WTC11 (cell line): Measurements from ENCODE around the gene SYNPO2. TPM values are rescaled to one million over a fixed set of nuclear protein-coding genes. Genes with fewer than 3 reads are reported as not detected.

Experiments used
- ATAC-seq: fragments of 200-7000 bp; cut with Tn5 transposase; 2 replicates; pipeline ENCODE4 v1.10.0; 2021; ENCODE audit warnings: mild to moderate bottlenecking, moderate library complexity
- CTCF ChIA-PET: fragments of 300-600 bp; sonication (Branson Sonifier 250); formaldehyde crosslinking; loops from one replicate; lab custom pipeline; 2021; ENCODE audit warnings: antibody characterized with exemption; lab: Charles Lee
- POLR2A ChIA-PET: fragments of 350-600 bp; sonication (Branson Sonifier 250); formaldehyde crosslinking; loops from one replicate; lab custom pipeline; 2021; ENCODE audit warnings: antibody characterized with exemption; lab: Charles Lee
- DNase-seq: peaks from one replicate; pipeline ENCODE4 v3.0.0; 2021; ENCODE audit warnings: low spot score
- H3K27ac Mint-ChIP-seq: 2 replicates; pipeline ENCODE4 v1.8.0; 2021; ENCODE audit warnings: mixed read lengths
- H3K27me3 Mint-ChIP-seq: 2 replicates; pipeline ENCODE4 v1.8.0; 2021; ENCODE audit warnings: low read depth, mild to moderate bottlenecking, moderate library complexity, mixed read lengths
- H3K36me3 Mint-ChIP-seq: 2 replicates; pipeline ENCODE4 v1.8.0; 2021; ENCODE audit warnings: mixed read lengths
- H3K4me1 Mint-ChIP-seq: 2 replicates; pipeline ENCODE4 v1.8.0; 2022; ENCODE audit warnings: mixed read lengths
- H3K4me3 Mint-ChIP-seq: 2 replicates; pipeline ENCODE4 v1.8.0; 2021; ENCODE audit warnings: mild to moderate bottlenecking, moderate library complexity, mixed read lengths
- H3K9me3 Mint-ChIP-seq: 2 replicates; pipeline ENCODE4 v1.8.0; 2021; ENCODE audit warnings: mixed read lengths
- ATF1 ChIP-seq: sonication (generic); formaldehyde crosslinking; IDR thresholded peaks from 2 replicates; pipeline ENCODE4 v1.8.1; 2023; ENCODE audit warnings: mild to moderate bottlenecking, moderate library complexity, missing genetic modification reagents
- CREB1 ChIP-seq: sonication (generic); formaldehyde crosslinking; IDR thresholded peaks from 2 replicates; pipeline ENCODE4 v1.8.0; 2023; ENCODE audit warnings: mild to moderate bottlenecking, missing genetic modification reagents
- ELF4 ChIP-seq: sonication (generic); formaldehyde crosslinking; IDR thresholded peaks from 2 replicates; pipeline ENCODE4 v1.8.1; 2022; ENCODE audit warnings: low read depth, mild to moderate bottlenecking, moderate library complexity, missing genetic modification reagents
- FOXP1 ChIP-seq: sonication (generic); formaldehyde crosslinking; IDR thresholded peaks from 2 replicates; pipeline ENCODE4 v1.8.0; 2022; ENCODE audit warnings: missing genetic modification reagents, mild to moderate bottlenecking, moderate library complexity, borderline replicate concordance
- HMGA2 ChIP-seq: fragments of 250-450 bp; sonication (Bioruptor Pico); IDR thresholded peaks from 2 replicates; pipeline ENCODE4 v1.4.0; 2021; ENCODE audit warnings: mild to moderate bottlenecking, moderate library complexity
- MLX ChIP-seq: sonication (generic); formaldehyde crosslinking; IDR thresholded peaks from 2 replicates; pipeline ENCODE4 v1.8.1; 2023; ENCODE audit warnings: mild to moderate bottlenecking, missing genetic modification reagents, moderate library complexity
- SMAD4 ChIP-seq: sonication (generic); formaldehyde crosslinking; IDR thresholded peaks from 2 replicates; pipeline ENCODE4 v1.8.0; 2022; ENCODE audit warnings: mild to moderate bottlenecking, missing genetic modification reagents
- SOX15 ChIP-seq: fragments of 250-450 bp; sonication (Bioruptor Pico); IDR thresholded peaks from 2 replicates; pipeline ENCODE4 v1.9.0; 2021; ENCODE audit warnings: mild to moderate bottlenecking
- USF1 ChIP-seq: sonication (generic); formaldehyde crosslinking; IDR thresholded peaks from 2 replicates; pipeline ENCODE4 v1.8.0; 2022; ENCODE audit warnings: mild to moderate bottlenecking, missing genetic modification reagents
- ZMAT4 ChIP-seq: fragments of 250-450 bp; sonication (Bioruptor Pico); IDR thresholded peaks from 2 replicates; pipeline ENCODE4 v1.9.0; 2021; ENCODE audit warnings: mild to moderate bottlenecking
- ZNF263 ChIP-seq: sonication (generic); formaldehyde crosslinking; IDR thresholded peaks from 2 replicates; pipeline ENCODE4 v1.8.1; 2022; ENCODE audit warnings: low read depth, mild to moderate bottlenecking, moderate library complexity, missing genetic modification reagents
- ZNF423 ChIP-seq: fragments of 250-450 bp; sonication (Bioruptor Pico); IDR thresholded peaks from 2 replicates; pipeline ENCODE4 v2.1.2; 2022; ENCODE audit warnings: mild to moderate bottlenecking, moderate library complexity
- total RNA-seq: library from RNA; stranded (reverse); gene quantifications from 3 replicates; pipeline ENCODE4 v1.2.3, GENCODE V29; 2021
- TF ChIP-seq, protein P1 (sequence below): sonication (generic); formaldehyde crosslinking; IDR thresholded peaks from 2 replicates; pipeline ENCODE4 v1.8.0; 2022; ENCODE audit warnings: mild to moderate bottlenecking, missing genetic modification reagents
- TF ChIP-seq, protein P2 (sequence below): fragments of 250-450 bp; sonication (Bioruptor Pico); conservative IDR thresholded peaks from 2 replicates; pipeline ENCODE4 v1.9.0; 2021; ENCODE audit warnings: mild to moderate bottlenecking
- TF ChIP-seq, protein P3 (sequence below): fragments of 250-450 bp; sonication (Bioruptor Pico); IDR thresholded peaks from 2 replicates; pipeline ENCODE4 v1.9.0; 2021; ENCODE audit warnings: mild to moderate bottlenecking
- TF ChIP-seq, protein P4 (sequence below): sonication (generic); formaldehyde crosslinking; IDR thresholded peaks from 2 replicates; pipeline ENCODE4 v1.8.1; 2022; ENCODE audit warnings: mild to moderate bottlenecking, moderate library complexity, missing genetic modification reagents

Gene SYNPO2
- total RNA-seq, 1 experiment from 2014 or later, result 1.9 TPM

- Mint-ChIP-seq H3K27me3 (no peaks in the 10 kb centered on the region), H3K27ac (no peak overlapping the region), H3K4me3 (no peak overlapping the region), H3K36me3 (no peaks in the 10 kb centered on the region), H3K9me3 (peaks cover 12% of the 10 kb centered on the region; the same call in 1 of the 2 replicates), H3K4me1 (peaks cover 15% of the 10 kb centered on the region)
- ChIA-PET CTCF (no interaction called here), POLR2A (no interaction called here)
- no peak for ATAC-seq
- no peak for DNase-seq
- TF ChIP-seq, protein P1, sequence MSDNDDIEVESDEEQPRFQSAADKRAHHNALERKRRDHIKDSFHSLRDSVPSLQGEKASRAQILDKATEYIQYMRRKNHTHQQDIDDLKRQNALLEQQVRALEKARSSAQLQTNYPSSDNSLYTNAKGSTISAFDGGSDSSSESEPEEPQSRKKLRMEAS (CRISPR knock-in tag), result no peak
Measured at GRCh38 chr4:118987959-118988634, 99.4 kb downstream of the SYNPO2 start.

- Mint-ChIP-seq H3K4me3 (no peak overlapping the region), H3K27me3 (no peaks in the 10 kb centered on the region), H3K27ac (no peak overlapping the region)
- ATAC-seq (no peak), DNase-seq (no peak)
- CTCF ChIA-PET, result interaction anchor here (0.9 kb wide), 1 partner anchor 52 kb away, joined by 3 read pairs; no protein-coding TSS in a partner anchor
- no peak for TF ChIP-seq ZNF263
- no peak for TF ChIP-seq ELF4 (CRISPR knock-in tag)
- TF ChIP-seq, all 79 proteins: peak for 0
- Mint-ChIP-seq H3K36me3 (no peaks in the 10 kb centered on the region), H3K9me3 (peaks cover 12% of the 10 kb centered on the region; the same call in 1 of the 2 replicates), H3K4me1 (peaks cover 15% of the 10 kb centered on the region)
- POLR2A ChIA-PET, result no interaction called here
Measured at GRCh38 chr4:118988635-118988972, 100.0 kb downstream of the SYNPO2 start.

DNA sequence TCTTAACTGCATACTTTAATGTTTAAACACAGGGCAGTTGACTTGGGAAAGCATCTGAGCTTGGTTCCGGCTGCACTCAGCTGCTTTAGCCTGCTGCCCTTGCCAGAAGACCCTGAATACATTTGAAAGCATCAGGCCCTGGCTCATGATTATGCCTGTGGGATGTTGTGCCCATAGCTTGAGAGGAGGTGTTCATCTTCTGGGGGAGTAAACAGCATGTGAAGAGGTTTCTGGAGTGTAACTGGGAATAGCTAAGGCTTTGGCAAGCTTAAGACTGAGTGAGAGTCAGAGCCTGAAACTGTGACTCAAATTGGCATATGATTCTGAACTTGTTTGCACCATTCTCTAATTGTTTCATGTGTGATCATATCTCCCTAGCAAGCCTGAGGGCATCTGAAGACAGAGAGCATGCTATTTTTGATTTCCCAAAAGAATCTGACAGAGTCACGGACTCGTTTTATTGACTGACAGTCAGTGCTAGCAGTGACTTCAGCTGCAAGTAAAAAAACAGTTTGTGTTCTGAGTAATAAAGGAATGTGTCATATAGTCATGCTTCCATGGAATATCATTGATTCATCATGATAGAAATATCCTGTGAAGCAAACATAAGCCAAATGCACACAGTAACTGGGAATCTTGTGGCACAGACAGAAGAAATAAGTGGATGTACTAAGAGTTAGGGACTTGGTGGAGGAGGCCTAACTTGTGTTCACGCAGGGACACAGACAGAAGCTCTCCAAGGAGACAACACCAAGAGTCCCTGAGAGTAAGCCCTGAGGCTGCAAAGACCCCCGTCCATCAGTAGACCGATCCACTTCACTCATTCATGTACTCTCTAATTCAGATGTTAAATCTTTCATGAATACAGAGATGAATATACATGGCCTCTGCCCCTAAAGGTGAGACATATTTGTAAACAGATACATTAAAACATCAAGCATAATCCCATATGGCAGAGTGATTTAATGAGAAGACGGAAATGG, 100.7 kb downstream of the SYNPO2 start:
- H3K27ac Mint-ChIP-seq, result no peak overlapping the region
- no peaks in the 10 kb centered on the region for H3K36me3 Mint-ChIP-seq
- no peaks in the 10 kb centered on the region for H3K27me3 Mint-ChIP-seq
- TF ChIP-seq, protein P1 (CRISPR knock-in tag), result no peak
- TF ChIP-seq SMAD4 (CRISPR knock-in tag) (no peak), ZMAT4 (CRISPR knock-in tag) (no peak), MLX (CRISPR knock-in tag) (no peak), USF1 (CRISPR knock-in tag) (no peak), HMGA2 (CRISPR knock-in tag) (no peak), ZNF423 (CRISPR knock-in tag) (no peak), ATF1 (no peak), SOX15 (CRISPR knock-in tag) (no peak), CREB1 (CRISPR knock-in tag) (no peak), FOXP1 (CRISPR knock-in tag) (no peak)
- TF ChIP-seq, protein P2, sequence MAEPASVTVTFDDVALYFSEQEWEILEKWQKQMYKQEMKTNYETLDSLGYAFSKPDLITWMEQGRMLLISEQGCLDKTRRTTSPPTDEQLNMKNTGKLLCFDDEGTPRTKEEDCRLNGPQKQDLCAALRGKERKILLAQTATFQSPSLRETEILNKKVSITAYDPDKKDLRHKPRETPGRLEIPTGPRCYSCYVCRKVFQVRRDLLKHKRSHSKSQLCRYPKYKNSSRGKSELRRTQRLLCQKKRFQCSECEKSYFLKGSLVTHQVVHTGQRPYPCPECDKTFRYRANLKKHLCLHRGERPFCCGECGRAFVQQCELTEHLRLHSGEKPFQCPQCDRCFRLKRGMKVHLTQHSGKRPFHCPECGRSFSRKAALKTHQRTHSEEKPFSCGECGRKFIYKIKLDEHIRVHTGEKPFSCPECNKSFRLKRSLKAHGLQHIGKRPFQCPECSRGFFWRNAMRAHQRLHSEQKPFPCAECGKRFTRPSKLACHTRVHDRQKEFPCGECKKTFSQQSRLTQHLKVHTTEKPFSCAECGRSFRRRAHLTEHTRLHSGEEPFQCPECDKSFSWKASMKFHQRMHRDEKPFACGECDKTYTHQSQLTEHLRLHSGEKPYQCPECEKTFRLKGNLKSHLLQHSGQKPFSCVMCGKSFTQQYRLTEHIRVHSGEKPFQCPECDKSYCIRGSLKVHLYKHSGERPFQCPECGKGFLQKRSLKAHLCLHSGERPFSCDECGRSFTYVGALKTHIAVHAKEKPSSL, result no peak
- TF ChIP-seq, protein P3, sequence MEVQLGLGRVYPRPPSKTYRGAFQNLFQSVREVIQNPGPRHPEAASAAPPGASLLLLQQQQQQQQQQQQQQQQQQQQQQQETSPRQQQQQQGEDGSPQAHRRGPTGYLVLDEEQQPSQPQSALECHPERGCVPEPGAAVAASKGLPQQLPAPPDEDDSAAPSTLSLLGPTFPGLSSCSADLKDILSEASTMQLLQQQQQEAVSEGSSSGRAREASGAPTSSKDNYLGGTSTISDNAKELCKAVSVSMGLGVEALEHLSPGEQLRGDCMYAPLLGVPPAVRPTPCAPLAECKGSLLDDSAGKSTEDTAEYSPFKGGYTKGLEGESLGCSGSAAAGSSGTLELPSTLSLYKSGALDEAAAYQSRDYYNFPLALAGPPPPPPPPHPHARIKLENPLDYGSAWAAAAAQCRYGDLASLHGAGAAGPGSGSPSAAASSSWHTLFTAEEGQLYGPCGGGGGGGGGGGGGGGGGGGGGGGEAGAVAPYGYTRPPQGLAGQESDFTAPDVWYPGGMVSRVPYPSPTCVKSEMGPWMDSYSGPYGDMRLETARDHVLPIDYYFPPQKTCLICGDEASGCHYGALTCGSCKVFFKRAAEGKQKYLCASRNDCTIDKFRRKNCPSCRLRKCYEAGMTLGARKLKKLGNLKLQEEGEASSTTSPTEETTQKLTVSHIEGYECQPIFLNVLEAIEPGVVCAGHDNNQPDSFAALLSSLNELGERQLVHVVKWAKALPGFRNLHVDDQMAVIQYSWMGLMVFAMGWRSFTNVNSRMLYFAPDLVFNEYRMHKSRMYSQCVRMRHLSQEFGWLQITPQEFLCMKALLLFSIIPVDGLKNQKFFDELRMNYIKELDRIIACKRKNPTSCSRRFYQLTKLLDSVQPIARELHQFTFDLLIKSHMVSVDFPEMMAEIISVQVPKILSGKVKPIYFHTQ (CRISPR knock-in tag), result no peak
- TF ChIP-seq, protein P4, sequence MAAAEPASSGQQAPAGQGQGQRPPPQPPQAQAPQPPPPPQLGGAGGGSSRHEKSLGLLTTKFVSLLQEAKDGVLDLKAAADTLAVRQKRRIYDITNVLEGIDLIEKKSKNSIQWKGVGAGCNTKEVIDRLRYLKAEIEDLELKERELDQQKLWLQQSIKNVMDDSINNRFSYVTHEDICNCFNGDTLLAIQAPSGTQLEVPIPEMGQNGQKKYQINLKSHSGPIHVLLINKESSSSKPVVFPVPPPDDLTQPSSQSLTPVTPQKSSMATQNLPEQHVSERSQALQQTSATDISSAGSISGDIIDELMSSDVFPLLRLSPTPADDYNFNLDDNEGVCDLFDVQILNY (CRISPR knock-in tag), result no peak
- DNase-seq, result no peak
- ChIA-PET CTCF (interaction anchor here (0.9 kb wide), 1 partner anchor 51 kb away, joined by 3 read pairs; no protein-coding TSS in a partner anchor), POLR2A (no interaction called here)
- H3K4me3 Mint-ChIP-seq, result no peak overlapping the region
- H3K4me1 Mint-ChIP-seq, result peaks cover 15% of the 10 kb centered on the region
- H3K9me3 Mint-ChIP-seq, result peaks cover 12% of the 10 kb centered on the region; the same call in 1 of the 2 replicates
- no peak for ATAC-seq
